HG02938 (cell line): ENCODE results near the gene NUFIP2.
"Not testable (repeated sequence)": the region's sequence is repeated elsewhere in the genome, so short reads cannot be mapped to it uniquely, and the experiment has no call there.

Source experiments
- ATAC-seq: cut with Tn5 transposase; IDR thresholded peaks from one replicate; pipeline ENCODE4 v1.9.1; 2021; ENCODE audit warnings: mild to moderate bottlenecking, moderate library complexity; ENCODE audit not compliant: unreplicated experiment

NUFIP2 gene

DNA sequence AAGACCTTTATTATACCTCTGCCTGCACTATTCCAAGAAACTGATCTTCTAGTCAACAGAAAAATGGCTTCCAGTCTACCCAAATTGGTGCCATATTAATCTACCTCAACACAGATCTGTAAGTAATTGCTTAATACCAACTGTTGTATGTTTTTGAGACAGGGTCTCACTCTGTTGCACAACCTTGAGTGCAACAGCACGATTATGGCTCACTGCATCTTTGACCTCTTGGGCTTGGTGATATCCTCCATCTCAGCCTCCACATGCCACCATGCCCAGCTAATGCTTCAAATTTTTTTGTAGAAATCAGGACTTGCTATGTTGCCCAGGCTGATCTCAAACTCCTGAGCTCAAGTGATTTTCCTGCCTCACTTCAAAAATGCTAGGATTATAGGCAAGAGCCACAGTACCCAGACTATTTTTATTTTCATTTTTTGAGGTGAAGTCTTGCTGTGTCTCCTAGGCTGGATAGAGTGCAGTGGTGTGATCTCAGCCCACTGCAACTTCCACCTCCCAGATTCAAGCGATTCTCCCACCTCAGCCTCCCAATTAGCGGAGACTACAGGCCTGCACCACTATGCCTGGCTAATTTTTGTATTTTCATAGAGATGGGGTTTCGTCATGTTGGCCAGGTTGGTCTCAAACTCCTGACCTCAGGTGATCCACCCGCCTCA lies 14.4 kb downstream of the NUFIP2 start:
- ATAC-seq, result no peak

DNA sequence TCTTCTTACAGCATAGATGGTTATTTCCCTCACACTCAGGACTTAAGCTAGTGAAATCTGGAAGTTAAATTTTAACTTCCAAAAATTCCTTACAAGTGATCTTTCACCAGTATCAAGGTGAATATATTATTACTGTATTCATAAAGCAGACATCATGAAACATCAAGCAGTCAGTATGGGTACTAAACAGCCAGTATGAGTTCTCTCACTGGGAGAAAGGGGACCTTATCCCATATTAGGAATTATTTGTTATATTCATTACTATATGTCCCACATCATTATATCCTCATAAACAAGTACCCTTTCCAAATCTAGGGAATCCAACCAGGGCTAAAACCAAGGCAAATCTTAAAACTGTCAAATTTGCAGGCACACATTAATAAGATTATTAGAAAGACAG lies 15.3 kb downstream of the NUFIP2 start:
- ATAC-seq, result no peak

DNA sequence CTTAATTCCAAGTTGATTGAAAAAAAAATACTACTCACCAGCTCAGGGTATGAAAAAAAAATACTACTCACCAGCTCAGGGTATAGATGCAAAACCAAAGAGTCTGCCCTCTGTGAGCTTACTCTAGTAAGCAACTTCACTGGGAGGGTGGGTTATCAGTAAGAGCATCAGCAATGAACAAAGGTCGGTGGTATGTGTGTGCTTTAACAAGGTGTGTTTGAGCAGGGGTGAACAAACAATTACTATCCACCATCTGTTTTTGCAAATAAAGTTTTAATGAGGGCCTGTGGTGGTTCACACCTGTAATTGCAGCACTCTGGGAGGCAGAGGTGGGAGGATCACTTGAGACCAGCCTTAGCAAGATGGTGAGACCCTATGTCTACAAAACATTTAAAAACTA lies 20.0 kb downstream of the NUFIP2 start:
- no peak for ATAC-seq

DNA sequence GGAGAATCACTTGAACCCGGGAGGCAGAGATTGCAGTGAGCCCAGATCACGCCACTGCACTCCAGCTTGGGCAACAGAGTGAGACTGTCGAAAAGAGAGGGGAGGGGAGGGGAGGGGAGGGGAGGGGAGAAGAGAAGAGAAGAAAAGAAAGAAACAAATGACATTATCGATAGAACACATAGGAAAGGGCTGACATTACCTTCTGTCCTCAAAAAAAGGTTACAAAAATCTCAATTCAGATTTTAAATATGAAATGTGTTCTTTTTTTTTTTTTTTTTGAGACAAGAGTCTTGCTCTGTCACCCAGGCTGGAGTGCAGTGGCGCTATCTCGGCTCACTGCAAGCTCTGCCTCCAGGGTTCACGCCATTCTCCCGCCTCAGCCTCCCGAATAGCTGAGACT lies 22.0 kb downstream of the NUFIP2 start:
- ATAC-seq, result not testable (repeated sequence)

DNA sequence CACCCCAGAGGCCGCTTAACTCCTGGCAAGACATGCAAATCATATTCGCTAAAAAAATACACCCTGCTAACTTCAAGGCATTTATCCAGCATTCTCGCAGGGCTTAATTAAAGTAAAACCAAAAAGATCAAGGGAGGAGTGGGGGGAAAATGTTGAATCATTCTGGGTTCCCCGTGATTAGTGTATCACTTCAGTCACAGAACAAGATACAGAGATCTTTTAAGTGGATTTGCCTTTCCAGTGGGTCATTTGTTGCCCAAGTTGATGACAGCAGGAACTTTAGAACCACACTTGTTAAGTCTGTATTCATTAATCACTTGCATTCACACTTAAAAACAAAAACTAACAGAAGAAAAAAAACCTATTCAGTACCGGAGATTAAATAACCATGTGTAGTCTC lies 30.0 kb downstream of the NUFIP2 start:
- ATAC-seq, result no peak

DNA sequence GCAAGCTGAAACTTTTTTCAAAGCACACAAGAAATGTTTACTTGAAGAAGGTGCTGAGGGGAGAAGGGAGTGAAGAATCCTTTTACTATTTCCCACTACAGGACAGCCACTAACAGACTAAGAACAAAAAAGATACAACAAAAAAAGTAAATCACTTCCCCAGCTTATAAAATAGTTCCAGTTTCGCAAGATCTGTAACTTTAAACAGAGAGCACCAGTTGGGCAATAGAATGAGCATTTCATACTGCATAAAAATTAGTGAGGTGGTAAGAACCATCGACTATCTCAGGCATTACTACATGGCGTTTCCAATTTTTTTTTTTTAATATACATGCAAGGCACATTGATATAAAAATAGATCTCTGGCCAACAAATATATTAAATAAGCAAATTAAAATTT lies 36.2 kb downstream of the NUFIP2 start:
- ATAC-seq, result no peak

DNA sequence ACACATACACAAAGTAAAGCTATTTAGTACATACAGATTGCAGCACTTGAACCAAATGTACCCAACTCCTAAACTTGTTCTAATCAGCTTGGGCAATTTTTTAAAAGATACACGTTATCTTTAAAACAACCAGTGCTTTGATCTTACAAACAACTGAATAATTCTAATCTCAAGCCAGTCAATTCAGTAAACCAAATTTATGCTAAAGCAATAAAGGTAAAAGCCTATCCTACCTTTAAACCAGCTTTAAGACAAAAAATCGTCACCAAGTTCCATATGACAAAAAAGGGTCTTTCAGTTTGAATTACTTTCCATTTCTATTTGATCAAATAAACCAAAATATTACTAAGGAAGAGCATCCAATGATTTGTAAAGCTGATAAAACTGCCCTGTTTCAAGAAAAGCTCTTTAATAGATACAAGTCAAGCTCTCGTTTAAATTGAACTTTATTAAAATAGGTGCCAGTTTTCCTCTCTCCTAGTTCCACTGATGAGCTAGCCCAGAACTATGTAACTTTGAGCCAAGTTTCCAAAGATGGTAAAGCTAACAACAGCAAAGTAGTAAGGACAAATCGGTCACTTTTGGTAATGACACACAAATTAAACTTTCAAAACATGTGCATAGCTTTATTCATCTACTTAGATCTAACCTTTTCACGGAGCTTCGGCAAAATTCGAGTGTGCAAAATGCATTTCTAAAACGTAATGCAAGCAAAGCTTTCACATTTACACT lies 37.0 kb downstream of the NUFIP2 start:
- ATAC-seq, result no peak

DNA sequence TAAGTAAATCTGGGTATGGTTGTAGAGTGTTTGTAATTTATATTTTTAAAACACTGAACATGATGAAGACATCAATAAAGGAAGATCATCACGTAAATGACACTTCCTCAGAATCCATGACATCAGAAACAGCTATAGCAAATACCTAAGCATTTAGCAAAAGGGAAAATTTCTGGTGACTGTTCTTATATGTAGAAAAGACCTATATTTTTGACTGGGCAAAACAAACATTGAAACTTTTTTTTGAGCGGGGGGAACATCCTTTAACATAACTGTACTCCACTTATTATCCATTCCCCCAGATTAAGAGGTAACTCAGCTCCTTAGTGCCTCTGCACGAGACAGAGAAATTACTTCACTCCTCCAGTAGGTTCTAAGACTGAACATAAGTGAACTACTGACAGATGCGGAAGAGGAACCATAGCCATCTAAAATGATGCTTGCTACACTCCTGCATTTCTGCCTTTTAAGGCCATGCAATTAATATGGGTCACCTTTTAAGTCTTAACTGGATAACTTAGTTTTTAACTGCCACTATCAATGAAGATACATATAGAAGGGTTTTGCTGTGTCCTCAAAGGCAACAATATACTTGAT lies 37.9 kb downstream of the NUFIP2 start:
- no peak for ATAC-seq

DNA sequence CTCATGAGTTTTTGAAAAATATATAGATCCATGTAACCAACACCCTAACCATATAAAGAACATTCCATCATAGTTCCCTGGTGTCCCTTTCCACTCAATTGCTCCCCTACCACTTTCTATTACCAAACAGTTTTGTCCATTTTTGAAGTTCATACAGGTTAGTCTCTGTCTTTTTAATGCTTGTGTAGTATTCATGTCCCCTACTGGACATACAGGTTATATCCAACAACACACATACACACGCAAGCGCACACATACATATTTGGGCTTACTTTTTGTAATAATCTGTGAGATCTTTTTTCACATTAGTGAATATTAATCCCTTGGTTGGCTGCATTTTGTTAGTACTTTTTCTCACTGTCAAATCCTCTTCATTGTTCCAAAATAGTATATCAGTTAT lies 40.9 kb downstream of the NUFIP2 start:
- no peak for ATAC-seq

DNA sequence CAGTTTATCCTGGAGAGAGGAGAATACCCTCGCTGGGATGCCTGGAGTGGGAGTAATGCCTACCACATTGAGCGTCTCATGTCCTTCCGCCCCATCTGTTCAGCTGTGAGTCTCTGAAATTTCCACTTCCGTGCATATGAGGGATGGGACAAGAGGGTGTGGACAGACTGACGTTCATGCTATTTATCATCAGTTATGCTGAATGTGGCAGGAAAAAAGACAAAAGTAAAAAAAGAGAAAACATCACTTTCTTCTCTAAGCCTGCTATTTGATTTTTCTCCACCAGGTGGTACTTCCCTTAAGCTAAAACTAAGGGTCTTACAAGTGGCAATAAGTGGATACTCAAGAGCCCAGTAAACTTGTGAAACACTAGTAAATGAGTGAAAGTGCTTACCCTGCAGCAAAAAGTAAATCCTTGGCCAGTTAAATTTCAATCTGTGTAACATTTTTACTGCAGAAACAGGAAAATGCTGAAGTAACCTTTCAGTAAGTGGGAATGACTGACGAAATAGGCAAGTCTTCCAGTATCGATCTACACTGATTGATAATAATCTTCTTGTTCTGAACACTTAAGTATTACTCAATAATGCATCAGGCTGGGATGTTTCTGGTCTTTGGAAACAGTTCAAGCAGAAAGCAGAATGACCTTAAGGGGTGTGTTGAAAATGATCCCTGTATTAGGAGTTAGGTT lies 41.7 kb downstream of the NUFIP2 start:
- ATAC-seq, result no peak

DNA sequence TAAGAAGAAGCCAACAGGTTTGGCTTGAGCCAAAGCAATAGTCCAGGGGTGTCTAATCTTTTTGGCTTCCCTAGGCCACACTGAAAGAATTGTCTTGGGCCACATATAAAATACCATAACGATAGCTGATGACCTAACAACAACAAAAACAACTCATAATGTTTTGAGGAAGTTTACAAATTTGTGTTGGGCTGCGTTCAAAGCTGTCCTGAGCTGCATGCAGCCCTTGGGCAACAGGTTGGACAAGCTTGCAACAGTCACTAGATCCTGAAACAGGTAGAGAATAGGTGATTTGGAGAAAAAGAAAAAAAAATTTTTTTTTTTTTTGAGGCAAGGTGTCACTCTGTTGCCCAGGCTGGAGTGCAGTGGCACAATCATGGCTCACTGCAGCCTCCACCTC lies 42.8 kb downstream of the NUFIP2 start:
- no peak for ATAC-seq

DNA sequence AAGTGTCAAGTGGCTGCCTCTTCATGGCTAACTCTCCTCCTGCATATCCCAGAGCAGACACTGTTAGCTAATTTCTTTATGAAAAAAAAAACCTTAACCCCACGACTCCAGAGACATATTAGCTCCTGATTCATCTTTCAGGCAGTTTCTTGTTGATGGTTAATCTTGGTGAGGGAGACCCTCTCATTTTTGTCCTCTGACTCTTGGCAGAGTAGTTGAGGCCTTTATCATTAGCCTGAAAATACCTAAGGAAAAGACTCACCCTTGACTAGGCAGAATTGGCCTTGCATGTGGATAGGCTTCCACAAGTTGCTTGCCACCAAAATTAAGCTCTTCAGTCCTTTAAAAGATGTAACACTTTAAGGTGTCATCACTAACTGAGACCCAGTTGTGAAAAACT lies 43.3 kb downstream of the NUFIP2 start:
- ATAC-seq, result no peak

DNA sequence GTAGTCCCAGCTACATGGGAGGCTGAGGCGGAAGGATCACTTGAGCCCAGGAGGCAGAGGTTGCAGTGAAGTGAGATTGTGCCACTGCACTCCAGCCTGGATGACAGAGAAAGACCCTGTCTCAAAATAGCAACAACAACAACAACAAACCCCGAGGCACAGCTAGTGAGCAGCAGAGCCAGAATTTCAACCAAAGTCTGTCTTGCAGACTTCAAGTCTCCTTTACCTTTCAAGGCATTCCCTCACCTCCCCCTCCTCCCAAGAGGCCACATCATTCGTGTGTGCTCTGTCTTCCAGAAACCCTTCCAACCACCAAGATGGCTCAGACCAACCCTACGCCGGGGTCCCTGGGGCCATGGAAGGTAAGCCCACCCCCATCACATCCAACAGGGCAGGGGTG lies 45.1 kb downstream of the NUFIP2 start:
- ATAC-seq, result no peak

DNA sequence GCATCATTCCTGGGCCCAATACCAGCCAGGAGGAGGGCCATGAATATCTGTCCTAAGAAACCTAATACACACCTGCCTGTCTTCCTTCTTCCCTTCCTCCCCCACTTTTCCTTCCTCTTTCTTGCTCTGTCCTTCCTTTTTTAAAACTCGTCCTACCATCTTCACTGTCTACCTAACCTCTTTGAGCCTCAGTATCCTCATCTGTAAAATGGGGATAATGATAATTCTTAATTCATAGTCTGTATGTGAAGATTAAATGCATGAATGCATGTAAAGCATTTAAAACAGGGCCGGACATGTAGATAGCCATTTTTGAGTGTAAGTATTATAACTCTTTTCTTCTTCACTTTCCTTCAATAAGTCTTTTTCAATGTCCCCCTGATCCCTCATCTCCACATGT lies 46.7 kb downstream of the NUFIP2 start:
- ATAC-seq, result no peak

DNA sequence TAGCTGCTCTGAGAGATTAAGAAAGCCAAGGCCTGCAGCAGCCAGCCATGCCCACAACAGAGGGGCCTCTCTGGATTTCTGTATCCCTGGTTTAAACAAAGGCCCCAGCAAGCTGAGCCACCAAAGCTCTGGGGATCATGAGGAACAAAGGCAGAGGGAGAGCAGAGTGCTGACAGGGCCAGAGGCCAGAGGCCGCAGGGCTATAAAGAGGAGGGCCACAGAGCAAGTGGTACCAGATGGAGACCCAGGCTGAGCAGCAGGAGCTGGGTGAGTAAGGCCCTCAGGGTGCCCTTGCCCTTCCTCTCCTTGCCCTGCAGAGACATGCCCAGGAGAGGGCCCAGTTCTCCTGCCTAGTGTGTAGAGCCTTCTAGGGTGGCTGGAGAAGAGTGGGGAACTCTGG lies 47.3 kb downstream of the NUFIP2 start, which contains the start of gene CRYBA1:
Gene CRYBA1 (plus strand): TSS at position 232 of the 400 bp plus-strand sequence. CDS start 5 bp downstream, at position 237.
- ATAC-seq, result no peak

DNA sequence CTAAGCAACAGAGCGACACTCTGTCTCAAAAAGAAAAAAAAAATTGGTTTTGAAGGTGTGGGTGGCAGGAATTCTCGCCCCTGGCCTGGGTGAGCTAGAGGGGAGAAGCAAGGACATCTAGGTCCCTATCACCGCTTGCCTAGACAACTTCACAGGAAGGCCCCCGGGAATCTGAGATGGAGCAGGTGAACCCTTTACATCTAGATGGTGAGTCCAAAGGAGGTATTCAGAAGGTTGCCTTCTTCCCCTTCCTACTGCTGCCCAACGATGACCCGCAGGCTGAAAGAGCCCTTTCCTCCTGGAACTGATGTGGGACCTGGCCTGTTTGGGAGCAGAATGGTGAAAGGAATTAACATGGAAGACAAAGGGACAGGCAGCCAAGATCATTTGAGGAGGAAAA lies 48.5 kb downstream of the NUFIP2 start:
- ATAC-seq, result no peak

DNA sequence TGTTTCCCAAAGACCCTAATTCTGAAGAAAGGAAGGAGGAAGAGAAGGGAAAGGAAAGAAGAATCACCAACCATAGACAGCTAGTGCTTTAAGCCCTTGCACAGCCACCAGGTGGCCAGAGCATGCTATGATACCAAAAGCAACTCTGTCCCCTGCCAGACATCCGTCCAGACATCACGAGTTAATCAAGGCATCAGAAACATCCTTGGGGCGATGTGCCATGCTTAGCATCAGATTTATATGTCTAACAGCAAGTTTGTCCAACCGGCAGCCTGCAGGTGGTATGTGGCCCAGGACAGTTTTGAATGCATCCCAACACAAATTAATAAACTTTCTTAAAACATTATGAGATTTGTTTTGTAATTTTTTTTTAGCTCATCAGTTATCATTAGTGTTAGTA lies 50.2 kb downstream of the NUFIP2 start:
- no peak for ATAC-seq

DNA sequence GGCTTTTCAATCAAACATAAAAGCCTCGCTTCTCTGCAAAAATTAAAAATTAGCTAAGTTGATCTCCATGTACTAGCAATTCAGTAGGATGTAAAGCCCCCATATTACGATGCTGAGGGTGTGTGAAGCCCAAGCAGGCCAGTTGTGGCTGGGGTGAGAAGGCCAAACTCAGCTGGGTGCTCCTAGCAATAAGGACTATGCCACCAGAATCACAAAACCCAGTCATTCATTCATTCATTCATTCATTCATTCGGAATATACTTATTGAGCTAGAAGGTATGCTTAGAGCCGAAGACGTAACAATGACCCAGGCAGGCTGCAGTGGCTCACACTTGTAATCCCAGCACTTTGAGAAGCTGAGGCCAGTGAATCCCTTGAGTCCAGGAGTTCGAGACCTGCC lies 51.2 kb downstream of the NUFIP2 start:
- ATAC-seq, result no peak

DNA sequence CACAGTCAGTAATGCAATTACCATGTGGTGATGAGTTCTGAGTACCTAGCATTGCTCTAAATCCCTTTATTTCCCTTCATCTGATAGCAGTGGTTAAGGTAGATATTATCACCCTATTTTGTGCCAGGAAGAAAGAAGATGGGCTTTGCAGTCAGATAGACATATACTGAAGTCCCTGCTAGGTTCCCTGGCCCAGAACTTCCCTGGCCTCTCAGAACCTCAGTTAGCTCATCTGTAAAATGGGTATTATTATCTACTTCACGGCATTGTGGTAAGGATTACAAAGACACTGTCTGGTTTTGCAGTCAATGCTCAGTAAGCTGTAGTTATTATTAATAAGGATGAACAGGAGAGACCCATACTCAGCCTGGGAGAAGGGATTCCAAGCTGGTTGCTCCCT lies 51.9 kb downstream of the NUFIP2 start:
- ATAC-seq, result no peak

DNA sequence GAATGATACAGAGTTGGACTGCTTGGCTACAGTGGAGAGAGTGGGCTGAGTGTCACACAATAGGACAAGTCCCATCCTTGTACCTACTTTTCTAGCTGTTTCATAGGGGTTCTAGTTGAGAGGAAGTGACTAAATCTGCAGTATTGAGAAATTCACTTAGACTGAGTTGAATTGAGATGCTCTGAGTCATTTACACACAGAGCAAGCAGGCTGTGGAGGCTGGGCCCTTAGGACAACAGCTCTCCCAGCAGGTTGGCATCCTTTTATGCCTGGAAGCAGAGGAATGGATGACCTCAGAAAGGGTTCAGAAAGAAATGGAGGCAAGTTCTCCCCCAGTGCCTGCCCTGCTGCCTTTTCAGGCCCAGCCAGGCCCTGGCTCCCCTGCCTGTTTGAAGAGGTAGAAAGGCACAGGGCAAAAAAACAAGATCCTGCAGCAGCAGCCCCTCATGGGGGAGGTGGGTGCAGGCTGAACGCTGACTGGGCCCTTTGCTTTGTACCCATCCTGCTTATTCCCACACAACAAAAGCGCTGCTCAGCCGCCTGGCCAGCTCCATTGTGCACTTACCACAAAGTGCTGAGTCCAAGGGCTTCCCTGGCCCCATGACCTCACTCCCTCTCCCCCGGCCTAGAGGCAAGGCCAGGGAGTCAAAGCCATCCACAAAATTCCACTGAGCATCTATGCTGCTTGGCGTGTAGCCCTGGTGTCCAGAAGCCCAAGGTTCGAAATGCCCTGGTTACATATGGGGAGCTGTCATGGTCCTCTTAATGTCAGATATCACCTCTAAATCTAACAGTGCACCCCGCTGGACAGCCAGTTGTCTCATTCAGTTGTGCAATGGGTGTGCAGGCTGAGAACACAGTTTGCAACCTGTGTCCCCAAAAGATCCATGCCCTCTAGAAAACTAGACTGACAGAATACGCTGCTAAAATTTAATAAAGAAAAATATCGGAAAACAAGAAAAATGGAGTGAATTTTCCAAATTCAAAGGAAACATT lies 52.7 kb downstream of the NUFIP2 start:
- no peak for ATAC-seq
